Adipose tissue (tissue), 3 donors: Measurements from ENCODE around the gene CDS1. TPM values are rescaled to one million over a fixed set of nuclear protein-coding genes. Genes with fewer than 3 reads are reported as not detected.

Experiments used
- H3K27ac ChIP-seq: one replicate; pipeline ENCODE4 v1.5.1; 2013; ENCODE audit warnings: low read depth, low read length
- WGBS, 3 donors: extraction: QIAGEN DNeasy Blood & Tissue Kit; methylation state at CpG; one replicate each; pipeline ENCODE4 v1.1.7; 2013; 5-methylcytosine and 5-hydroxymethylcytosine counted together
- polyA plus RNA-seq, 3 donors: library from polyadenylated mRNA; stranded (reverse); fragments of 200-250 nt; gene quantifications; one replicate each; pipeline ENCODE4 v1.2.3, GENCODE V29; 2013
- donor health status: healthy with polysubstance abuse.
- donor health status: Bipolar disorder and iron deficiency.
- donor health status: healthy.

Gene CDS1
- polyA plus RNA-seq, 3 donors: 0.22 to 2.7 (median 0.71) TPM

DNA sequence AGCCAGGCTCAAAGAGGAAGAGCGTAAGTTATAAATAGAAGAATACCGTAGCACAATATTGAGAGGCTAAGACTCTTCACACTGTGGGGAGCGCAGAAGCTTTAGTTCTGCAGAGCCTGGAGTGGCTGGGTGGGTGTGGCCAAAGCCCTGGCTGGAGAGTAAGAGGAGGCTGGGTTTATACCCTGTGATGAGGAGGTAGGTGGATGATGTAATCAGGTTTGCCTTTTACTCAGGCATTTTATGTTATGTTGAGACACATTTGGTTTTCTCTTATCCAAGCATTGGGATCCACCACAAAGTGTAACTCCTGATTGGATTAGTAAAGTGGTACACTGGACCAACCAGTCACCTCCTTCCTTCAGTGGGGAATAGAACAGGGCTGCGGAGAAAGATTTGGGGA, 13.9 kb downstream of the CDS1 start:
- 88 to 93% (median 90%) methylated on average over 4 of the region's 4 CpGs for WGBS, 3 donors
- no peak overlapping the region for H3K27ac ChIP-seq

DNA sequence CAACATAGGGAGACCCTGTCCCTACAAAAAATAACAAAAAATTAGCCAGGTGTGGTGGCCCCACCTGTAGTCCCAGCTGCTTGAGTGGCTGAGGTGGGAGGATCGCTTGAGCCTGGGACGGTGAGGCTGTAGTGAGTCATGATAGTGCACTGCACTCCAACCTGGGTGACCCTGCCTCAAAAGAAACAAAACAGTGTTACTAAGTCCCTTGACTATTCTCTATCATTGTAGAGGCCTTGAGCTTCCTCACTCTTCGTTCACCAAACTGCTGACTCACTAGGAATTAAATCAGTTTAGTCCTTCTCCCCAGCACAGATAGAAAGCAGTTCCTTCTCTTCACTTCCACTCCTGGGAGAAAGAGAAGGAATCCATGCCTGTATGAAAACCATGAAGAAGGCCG, 14.5 kb downstream of the CDS1 start:
- no peak overlapping the region for H3K27ac ChIP-seq
- WGBS, 3 donors: 75 to 90% (median 78%) methylated on average over 4 of the region's 4 CpGs

DNA sequence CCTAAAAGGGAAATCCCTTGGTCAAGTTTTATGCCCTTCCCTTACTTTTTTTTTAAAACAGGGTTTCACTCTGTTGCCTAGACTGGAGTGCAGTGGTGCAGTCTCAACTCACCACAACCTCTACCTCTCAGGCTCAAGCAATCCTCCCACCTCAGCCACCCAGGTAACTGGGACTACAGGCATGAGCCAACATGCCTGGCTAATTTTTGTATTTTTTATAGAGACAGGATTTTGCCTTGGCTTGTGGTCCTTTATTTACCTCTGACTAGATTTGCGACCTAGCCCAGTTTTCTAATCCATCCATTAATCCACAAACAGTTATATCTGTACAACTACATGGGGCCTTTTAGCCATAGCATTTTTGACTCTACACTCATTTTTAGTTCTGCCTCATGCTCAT, 23.7 kb downstream of the CDS1 start:
- WGBS, 3 donors: 85 to 93% (median 90%) methylated on average over 1 of the region's 1 CpG
- no peak overlapping the region for H3K27ac ChIP-seq

DNA sequence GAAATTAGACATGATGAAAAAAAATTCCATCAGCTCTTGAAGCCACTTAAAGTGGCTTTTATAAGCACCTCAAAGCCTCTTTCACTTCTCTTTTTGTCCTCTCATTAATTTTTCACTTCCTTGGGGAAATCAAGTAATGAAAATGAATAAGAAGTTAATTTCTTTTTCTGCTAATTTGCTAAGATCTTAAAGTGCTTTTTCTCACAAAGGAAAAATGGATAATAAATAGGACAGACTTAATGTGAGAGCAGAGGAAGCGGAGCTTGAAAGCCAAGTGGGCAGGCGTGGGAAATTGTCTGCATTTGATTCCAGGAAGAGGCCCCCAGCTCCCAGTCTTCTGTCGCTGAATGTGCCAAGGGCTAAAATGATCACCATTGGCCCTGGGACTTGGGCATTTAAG, 28.6 kb downstream of the CDS1 start:
- no peak overlapping the region for H3K27ac ChIP-seq
- WGBS, 3 donors: 80 to 97% (median 86%) methylated on average over 3 of the region's 3 CpGs

DNA sequence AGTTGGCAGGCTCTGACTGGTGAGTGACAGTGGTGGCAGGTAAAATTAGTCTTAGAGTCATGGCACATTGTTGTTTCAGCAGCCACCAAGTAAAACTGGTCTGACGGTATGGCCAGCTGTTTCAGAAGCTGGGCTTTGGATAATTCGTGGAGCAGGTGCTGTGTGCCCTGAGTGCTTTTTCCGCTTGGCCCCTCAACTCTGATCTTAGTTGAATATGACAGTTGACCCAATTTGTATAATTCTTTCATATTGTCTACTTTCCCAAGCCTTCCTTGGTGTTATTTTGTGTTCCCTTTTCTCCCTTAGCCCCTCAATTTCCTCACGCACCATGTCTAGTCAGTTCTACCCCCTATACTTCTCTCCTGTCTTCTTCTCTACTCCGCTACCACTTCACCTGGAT, 32.0 kb downstream of the CDS1 start:
- no peak overlapping the region for H3K27ac ChIP-seq
- 86 to 93% (median 92%) methylated on average over 5 of the region's 5 CpGs for WGBS, 3 donors

DNA sequence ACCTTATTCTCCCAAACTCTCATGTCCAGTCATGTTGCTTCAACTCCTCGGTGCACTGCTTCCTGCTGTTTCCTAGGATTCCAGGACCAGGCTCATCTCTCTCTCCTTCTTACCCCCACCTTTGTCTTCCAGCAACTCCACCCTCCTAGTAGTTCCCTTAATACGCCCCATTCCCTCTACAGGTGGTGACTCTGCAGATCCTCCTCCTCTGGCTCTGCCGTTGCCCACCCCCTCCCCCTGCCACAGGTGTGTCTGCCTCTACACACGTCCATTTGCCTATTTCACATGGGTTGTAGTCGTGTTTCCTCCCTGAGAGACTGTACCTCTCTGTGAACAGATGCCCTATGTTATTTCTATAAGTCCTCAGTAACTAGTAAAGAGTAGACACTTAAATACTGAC, 32.4 kb downstream of the CDS1 start:
- 84 to 90% (median 86%) methylated on average over 5 of the region's 5 CpGs for WGBS, 3 donors
- no peak overlapping the region for H3K27ac ChIP-seq

DNA sequence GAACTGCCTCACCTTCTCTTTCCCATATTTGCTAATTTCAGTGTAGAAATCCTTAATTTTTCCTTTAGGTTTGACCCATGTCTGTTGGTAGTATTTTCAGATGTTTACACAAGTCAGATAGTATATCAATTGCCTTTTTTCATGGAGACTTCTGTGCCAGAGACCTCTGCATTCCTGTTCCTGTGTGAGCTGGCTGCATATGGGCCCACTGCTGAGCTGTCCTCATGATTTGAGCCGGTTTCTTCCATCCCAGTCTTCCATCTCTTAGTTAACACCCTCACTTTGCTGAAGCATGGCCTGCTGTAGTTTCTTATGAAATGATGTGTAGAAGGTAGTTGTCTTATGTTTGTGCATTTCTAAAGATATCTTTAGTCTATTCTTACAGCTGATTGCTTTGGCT, 40.0 kb downstream of the CDS1 start:
- WGBS, 3 donors: 55 to 76% (median 65%) methylated on average over 1 of the region's 1 CpG

DNA sequence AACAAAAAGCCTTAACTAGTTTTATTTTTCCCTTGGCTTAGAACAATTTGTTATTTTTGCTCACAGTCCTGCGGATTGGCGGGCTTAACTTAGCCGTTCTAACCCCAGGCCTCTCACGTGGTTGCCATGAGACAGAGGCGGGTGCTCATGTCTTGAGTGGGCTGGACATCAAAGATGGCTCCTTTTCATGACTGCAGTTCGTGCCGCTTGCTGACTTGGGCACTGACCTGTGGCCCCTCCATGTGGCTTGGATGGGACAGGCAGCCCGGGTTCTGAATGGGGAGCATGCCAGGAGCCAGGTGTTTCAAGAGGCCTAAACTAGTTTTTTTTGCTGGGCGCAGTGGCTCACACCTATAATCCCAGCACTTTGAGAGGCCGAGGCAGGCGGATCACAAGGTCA, 40.7 kb downstream of the CDS1 start:
- 94 to 96% (median 95%) methylated on average over 11 of the region's 11 CpGs for WGBS, 3 donors
- no peak overlapping the region for H3K27ac ChIP-seq

More for the DNA sequence above, 40.0 kb downstream of the CDS1 start:
- H3K27ac ChIP-seq: no peak overlapping the region

DNA sequence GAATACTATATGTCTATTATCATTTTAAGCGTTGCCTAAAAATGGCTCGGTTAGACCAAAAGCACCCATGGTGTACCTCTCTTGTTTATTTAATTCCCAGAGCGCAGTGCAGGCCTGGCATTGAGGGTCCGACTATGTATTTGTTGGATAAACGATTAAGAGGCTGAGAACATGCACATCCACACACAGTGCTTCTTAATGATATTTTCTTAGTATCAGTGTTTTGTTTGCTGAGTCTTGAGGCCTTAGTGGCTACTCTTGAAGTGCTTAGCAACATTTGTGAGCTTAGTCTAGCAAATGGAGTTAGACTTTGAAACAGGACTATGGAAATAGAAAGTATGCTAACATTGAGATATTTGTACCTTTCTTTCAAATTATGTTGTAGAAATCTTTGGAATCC, 43.7 kb downstream of the CDS1 start:
- no peak overlapping the region for H3K27ac ChIP-seq
- 88 to 96% (median 96%) methylated on average over 5 of the region's 5 CpGs for WGBS, 3 donors

DNA sequence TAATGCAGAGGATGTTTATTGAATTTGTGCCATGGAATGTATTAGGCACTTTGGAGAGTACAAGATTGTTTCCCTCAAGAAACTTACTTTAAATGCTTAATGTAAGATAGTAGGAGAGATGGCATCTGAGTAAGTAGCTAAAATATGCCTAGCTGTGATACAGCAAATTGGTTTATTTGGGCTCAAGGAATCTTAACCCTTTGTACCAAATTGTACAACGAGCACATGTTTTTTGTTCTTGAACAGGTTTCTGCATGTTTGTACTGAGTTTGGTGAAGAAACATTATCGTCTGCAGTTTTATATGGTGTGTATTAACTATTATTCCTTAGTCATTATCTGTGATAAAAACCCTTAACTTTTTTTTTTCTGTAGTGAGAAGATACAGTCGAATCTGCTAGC, 48.6 kb downstream of the CDS1 start:
- no peak overlapping the region for H3K27ac ChIP-seq
- 84 to 89% (median 87%) methylated on average over 3 of the region's 3 CpGs for WGBS, 3 donors

DNA sequence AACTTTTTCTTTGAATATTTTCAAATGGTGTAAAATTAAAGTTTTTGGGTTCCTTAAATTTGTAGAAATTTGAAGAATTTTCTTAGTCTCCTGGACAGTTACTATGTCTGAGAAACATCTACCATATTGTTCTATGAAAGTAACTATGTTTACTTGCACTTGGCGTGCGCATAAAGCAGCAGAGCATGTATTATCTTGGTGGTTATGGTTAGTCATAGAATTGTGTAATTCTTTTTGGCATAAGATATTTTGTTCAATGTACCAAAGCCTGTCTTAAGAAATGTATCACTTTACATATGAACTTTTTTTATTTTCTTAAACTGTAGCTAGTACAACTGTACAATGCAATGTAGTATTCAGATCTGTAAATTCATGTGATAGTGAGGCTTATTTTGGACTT, 49.2 kb downstream of the CDS1 start:
- 81 to 91% (median 84%) methylated on average over 2 of the region's 2 CpGs for WGBS, 3 donors
- H3K27ac ChIP-seq: no peak overlapping the region

DNA sequence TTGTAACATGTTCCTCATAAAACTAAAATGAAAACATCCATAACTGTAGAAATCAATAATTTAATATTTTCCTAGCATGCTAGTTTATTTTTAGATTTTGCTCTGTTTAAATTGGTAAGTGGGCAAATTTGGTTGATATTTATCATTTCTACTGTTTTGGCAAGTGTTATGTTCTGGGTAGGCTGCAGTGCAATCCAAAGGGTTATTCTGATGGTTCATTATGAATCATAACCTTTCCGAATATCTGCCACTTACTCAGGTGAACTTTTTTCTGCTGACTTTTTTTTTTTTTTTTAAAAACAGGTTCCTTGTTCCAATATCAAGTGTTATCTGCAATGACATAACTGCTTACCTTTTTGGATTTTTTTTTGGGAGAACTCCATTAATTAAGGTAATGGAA, 52.0 kb downstream of the CDS1 start:
- WGBS, 3 donors: 68 to 95% (median 86%) methylated on average over 1 of the region's 1 CpG
- no peak overlapping the region for H3K27ac ChIP-seq

DNA sequence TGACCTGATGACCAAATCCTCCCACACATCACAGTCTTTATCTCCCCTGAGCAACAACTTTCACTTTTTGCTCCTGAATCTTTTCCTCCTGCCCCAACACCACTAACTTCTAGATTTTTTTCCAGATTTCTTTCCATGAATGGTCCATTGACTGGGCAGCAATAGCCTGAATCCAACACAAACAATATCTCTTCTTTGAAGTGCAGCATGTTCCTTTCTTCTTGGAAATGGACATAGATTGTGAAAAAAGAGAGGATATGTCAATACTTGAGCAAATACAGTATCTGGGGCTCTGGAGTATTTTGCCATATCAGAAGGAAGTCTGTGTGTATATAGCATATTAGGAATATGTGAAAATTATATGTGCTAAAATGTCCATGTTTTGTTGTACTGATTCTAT, 55.2 kb downstream of the CDS1 start:
- no peak overlapping the region for H3K27ac ChIP-seq

DNA sequence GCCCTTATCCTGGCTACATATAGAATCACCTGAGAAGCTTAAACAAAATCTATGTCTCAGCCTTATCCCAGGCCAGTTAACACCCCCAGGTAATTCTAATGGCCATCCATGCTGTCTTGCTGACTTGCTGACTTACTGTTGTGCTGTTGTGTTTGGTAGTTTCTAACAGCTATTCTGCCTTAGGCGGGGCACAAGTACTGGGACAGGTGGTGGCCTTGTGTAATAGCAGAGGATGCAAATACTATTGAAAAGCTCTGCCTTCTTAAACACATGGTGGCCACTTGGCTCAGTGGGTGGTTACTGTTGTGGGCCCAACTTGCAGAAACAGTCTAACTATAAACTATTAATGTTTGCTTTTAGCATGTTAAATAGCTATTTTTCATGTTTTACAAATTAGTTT, 56.2 kb downstream of the CDS1 start:
- no peak overlapping the region for H3K27ac ChIP-seq
- 90 to 97% (median 97%) methylated on average over 1 of the region's 1 CpG for WGBS, 3 donors

DNA sequence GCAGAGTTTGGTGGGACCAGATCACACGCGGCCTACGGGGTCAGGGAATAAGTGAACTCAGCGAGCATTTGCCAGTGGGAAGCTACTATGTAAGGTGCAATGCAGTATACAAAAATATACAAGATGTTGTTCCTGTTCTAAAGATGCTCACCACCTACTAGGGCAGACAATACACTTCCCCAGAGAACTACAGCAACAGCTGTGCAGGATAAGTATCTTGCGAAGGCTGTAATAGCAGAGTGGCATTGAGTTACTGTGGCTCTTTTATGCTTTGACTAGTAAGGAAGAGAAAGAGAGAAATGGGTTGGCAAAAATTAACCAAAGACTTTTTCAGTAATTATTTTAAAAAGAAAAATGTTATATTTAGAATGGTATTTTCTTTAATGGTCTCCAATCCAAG, 61.2 kb downstream of the CDS1 start:
- no peak overlapping the region for H3K27ac ChIP-seq
- 89 to 94% (median 93%) methylated on average over 5 of the region's 5 CpGs for WGBS, 3 donors

DNA sequence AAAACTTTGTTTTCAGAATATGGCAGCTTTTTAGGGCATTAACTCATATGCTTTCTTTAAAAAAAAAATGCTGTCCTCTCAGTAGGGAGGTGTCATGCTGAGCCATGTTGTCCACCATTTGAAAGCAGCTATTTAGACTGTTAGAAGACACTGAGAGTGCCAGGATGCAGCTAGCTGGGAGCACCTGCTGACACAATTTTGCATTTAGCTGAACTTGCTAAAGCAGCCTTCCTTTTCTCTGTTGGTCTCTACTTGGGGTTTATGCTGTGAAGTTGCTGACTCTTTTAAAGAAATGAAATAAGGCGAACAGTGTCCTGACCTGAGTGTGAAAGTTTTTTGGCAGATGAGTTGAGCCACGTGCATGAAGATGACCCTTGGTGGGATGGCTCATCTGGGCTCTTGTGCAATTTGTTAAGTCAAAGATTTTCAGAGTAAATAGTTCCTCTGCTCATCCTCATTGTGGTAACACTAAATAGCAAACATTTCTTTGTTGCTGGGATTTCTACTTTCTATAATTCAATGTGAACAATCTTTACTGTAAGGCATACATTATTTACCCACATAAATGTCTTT, 64.5 kb downstream of the CDS1 start:
- no peak overlapping the region for H3K27ac ChIP-seq
- 60 to 91% (median 70%) methylated on average over 2 of the region's 2 CpGs for WGBS, 3 donors

DNA sequence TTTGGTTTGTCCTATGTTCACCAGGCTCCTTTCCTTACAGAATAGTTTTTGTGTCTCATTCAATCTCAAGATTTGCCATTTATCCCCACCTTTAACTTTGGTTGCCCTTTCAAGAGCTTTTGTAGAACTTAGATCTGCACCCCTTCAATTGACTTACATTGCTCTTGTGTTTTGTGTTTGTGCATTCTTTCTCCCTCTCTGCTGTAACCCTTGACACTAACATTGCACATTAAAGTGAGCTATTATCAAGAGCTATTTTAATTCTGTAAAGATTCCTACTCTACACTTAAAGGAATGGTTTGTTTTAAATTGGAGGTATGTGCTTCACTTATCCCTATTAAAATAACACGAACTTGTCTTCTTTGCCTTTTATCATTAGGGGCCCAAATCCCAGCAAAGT, 65.3 kb downstream of the CDS1 start:
- 78 to 83% (median 79%) methylated on average over 1 of the region's 1 CpG for WGBS, 3 donors
- H3K27ac ChIP-seq: no peak overlapping the region

DNA sequence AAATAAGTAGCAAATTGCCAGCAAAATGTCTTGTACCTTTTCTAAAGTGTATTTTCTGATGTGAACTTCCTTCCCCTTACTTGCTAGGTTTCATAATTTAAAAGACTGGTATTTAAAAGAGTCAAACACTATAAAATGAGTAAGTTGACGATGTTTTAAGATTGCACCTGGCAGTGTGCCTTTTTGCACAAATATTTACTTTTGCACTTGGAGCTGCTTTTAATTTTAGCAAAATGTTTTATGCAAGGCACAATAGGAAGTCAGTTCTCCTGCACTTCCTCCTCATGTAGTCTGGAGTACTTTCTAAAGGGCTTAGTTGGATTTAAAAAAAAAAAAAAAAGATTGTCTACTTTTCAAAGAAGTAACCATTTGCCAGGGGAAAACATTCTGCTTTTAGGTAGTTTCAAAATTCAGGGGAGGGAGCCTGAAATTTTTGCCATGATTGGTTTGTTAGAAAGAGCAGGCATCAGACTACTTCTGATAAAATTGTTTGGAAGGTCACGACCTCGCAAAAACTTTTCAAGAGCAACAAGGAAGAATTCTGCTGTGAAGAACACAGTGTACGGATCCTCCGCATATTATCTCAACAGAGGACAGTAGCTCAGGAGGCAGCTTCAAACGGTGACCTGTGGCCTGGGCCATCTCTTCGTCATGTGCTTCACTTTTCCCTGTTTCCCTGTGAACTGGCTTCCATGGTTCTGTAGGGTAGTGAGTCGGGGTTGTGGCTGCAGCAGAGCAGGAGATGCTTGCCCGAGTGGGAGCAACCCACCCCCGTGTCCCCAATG, 66.1 kb downstream of the CDS1 start:
- 72 to 80% (median 73%) methylated on average over 10 of the region's 10 CpGs for WGBS, 3 donors
- no peak overlapping the region for H3K27ac ChIP-seq

DNA sequence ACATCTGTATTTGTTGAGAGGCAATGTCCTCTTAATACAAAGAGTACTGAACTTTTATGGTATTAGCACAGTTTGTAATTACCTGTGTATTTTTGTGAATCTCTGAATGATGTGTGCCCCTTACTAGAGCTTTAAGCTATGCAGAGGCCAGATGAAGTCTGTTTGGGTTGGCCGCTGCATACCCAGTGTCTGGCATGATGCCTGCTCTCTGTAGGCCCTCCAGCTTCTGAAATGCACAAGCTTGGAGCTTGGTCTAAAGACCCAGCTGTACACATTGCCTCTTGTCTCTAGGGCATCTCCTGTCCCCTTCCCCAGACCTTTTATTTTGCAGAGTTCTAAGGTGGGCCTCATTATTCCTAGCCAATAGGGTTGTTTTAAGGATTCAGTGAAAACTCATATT, 68.6 kb downstream of the CDS1 start:
- WGBS, 3 donors: 94 to 96% (median 95%) methylated on average over 1 of the region's 1 CpG
- no peak overlapping the region for H3K27ac ChIP-seq

DNA sequence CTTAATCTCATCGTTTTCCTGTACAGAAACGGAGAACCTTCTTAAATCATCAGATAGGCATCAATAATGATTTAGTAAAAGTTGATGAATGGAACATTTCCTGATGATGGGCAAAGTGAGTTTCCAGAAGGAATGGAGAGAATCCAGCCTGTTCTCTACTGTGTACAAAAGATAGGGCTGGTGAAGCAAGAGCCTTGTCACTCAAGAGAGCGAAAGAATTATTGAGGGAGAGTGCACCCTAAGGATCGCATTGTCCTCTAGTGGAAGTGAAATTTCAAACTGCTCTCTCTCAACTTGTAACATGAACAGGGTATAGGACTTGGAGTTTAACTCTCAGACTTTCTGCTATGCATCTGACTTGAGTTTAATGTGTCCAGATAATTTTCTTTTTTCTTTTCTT, 69.6 kb downstream of the CDS1 start:
- no peak overlapping the region for H3K27ac ChIP-seq
- 89 to 93% (median 93%) methylated on average over 4 of the region's 4 CpGs for WGBS, 3 donors
